Mammary epithelial cell (primary cell): ENCODE data around the gene LHX4.

Source experiments
- CTCF ChIP-seq, 2 donors: IDR thresholded peaks in 1 of 2; conservative IDR thresholded peaks in 1 of 2; 2 replicates each; pipeline ENCODE4 v1.5.1; 2011 to 2012; ENCODE audit warnings: inconsistent platforms in 2 of 2, low read length in 2 of 2, mild to moderate bottlenecking in 2 of 2, control low read depth in 1 of 2, low read depth in 1 of 2; ENCODE audit not compliant: insufficient read depth in 1 of 2; ENCODE audit errors: extremely low read depth in 1 of 2
- EZH2 ChIP-seq: IDR thresholded peaks from 2 replicates; pipeline ENCODE4 v1.6.1; 2012; ENCODE audit warnings: low read length, inconsistent platforms, borderline replicate concordance

- no peak for TF ChIP-seq CTCF (conservative IDR thresholded peaks at IDR 0.05 in 1 of 2, IDR thresholded peaks at IDR 0.05 in 1 of 2; ENCODE audit: extremely low read depth in 1 of 2, insufficient read depth in 1 of 2, low read depth in 1 of 2, low read length in 2 of 2)
- TF ChIP-seq EZH2: no peak
Observed at GRCh38 chr1:180311011-180311730, 81.1 kb downstream of the LHX4 start.
